22Rv1 (cell line): ENCODE results near the gene GATAD2B.

Experiments
- ZFX ChIP-seq: fragments of 450-650 bp; IDR thresholded peaks from 2 replicates; pipeline ENCODE4 v1.6.1; 2017; ENCODE audit warnings: antibody characterized with exemption, borderline replicate concordance
- TF ChIP-seq, protein P1 (sequence below): fragments of 450-650 bp; IDR thresholded peaks from 2 replicates; pipeline ENCODE4 v1.5.1; 2017; ENCODE audit warnings: mild to moderate bottlenecking

DNA sequence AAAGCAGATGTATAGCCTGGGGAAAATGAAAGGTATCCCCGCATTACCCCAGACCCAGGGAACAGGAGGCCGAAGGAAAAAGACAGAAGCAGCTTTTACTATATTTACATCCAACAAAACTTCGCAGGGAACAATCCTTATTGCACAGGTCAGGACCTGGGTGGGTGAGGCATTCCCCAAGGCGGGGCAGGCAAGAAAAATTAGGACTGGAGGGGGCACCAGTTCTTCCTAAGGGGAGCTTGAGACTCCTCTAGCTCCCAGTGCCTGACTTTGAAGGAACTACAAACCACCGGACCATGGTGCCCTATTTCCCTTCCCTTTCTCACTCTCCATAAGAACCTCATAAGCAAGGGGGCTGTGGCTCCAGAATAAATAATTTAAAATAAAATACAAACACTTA lies 6.7 kb upstream of the GATAD2B start:
- TF ChIP-seq, protein P1, sequence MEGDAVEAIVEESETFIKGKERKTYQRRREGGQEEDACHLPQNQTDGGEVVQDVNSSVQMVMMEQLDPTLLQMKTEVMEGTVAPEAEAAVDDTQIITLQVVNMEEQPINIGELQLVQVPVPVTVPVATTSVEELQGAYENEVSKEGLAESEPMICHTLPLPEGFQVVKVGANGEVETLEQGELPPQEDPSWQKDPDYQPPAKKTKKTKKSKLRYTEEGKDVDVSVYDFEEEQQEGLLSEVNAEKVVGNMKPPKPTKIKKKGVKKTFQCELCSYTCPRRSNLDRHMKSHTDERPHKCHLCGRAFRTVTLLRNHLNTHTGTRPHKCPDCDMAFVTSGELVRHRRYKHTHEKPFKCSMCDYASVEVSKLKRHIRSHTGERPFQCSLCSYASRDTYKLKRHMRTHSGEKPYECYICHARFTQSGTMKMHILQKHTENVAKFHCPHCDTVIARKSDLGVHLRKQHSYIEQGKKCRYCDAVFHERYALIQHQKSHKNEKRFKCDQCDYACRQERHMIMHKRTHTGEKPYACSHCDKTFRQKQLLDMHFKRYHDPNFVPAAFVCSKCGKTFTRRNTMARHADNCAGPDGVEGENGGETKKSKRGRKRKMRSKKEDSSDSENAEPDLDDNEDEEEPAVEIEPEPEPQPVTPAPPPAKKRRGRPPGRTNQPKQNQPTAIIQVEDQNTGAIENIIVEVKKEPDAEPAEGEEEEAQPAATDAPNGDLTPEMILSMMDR = no peak
- no peak for TF ChIP-seq ZFX
